AG09319 (cell line): ENCODE data around the gene CRYBA4.

ENCODE experiments used
- DNase-seq: peaks from one replicate; pipeline ENCODE4 v3.0.0-alpha.2; 2010; ENCODE audit warnings: low read depth; ENCODE audit errors: extremely low read depth
- TF ChIP-seq, protein P1 (sequence below): IDR thresholded peaks from 2 replicates; pipeline ENCODE4 v1.5.1; 2011; ENCODE audit warnings: low read depth, mild to moderate bottlenecking, inconsistent platforms, low read length, moderate library complexity

Gene CRYBA4

DNA sequence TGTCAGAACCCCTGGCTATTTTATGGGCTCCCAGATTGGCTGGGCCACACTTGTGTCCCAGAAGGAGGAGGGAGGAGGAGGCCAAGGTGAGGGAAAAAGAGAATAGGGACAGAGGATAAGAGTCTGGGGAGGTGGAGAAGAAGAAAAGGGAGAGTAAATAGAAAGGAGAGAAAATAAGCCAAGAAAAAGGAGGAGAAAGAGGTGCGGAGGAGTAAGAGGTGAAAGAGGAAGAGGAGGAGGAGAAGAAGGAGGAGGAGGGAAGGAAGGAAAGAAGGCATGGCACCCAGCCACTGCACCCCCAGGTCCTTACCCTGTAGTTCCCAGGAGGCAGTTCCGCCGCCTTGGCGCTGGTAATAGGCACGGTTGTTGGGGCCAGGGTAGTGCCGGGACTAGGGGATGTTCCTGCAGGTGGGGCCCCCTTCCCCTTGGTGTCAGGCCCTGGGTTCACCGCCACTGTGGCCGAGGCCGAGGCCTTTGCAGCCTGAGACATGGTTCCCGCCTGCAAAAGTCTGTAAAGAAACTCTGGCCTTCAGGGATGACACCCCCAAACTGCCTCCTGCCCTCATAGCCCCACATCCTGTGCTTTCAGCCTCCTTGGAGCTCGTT, 5.8 kb upstream of the CRYBA4 start:
- TF ChIP-seq, protein P1, sequence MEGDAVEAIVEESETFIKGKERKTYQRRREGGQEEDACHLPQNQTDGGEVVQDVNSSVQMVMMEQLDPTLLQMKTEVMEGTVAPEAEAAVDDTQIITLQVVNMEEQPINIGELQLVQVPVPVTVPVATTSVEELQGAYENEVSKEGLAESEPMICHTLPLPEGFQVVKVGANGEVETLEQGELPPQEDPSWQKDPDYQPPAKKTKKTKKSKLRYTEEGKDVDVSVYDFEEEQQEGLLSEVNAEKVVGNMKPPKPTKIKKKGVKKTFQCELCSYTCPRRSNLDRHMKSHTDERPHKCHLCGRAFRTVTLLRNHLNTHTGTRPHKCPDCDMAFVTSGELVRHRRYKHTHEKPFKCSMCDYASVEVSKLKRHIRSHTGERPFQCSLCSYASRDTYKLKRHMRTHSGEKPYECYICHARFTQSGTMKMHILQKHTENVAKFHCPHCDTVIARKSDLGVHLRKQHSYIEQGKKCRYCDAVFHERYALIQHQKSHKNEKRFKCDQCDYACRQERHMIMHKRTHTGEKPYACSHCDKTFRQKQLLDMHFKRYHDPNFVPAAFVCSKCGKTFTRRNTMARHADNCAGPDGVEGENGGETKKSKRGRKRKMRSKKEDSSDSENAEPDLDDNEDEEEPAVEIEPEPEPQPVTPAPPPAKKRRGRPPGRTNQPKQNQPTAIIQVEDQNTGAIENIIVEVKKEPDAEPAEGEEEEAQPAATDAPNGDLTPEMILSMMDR: no peak
- no peak for DNase-seq

DNA sequence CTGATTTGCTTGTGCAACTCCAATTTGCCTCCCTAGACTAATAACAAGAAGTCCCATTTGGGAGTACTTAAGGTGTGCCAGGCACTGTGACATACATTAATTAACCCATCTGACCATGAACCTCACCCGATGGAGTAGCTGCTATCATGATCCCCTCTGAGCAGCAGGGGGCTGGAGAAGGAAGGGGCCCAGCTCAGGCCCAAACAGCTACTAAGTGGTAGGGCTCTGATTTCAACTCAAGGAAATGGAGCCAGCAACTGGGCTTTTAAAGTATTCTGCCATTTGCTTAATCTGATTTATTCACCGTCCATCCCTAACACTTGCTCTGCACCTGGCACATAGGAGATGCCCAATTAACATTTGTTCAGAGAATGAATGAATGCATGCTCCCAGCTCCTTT, 5.1 kb upstream of the CRYBA4 start:
- no peak for DNase-seq
- TF ChIP-seq, protein P1: no peak

DNA sequence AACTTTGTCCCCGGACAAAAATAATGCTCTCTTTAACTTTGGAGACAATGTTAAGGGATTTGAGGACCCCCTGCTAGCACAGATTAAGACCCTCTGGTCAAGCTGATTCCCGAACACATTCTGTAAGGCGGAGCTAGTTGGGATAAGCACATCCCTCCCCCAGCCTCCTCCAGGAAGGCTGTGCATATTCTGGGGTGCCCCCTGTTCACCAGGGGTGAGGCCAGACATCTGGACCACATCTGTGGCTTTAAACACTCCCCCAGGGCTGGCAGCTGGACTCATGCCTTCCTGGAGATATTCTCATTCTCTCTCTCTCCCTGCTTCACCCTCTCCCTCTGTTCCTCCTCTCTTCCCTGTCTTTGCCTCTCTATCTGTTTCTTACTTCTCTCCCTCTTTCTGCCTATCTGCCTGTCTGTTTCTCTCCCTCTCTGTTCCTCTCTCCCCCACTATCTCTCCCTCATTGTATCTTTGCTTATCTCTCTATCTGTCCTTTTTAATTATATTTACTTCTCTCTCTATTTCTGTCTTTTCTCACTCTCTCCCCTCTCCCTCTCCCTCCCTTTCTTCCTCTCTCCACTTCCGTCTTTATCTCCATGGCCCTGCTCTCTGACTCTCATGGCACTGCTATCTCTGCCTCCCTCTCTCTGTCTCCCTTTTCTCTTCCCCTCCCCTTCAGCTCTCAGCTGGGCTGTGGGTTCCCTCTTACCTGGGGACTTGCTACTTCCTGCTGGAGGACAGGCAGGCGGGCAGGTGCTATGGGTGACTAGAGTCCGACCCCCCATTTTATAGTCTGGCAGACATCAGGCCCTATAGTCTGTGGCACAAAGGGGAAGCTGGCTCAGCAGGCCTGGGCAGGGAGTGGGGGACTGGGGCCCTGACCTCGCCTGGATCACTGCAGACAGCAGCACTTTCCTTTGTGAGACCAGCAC, 4.2 kb upstream of the CRYBA4 start, which contains the start of gene CRYBB1:
Gene CRYBB1, minus strand, starts transcription at position 757 of the 929 bp plus-strand sequence. CDS start 1,708 bp downstream, outside the sequence.
- TF ChIP-seq, protein P1: no peak
- DNase-seq: peak; percentile 5

DNA sequence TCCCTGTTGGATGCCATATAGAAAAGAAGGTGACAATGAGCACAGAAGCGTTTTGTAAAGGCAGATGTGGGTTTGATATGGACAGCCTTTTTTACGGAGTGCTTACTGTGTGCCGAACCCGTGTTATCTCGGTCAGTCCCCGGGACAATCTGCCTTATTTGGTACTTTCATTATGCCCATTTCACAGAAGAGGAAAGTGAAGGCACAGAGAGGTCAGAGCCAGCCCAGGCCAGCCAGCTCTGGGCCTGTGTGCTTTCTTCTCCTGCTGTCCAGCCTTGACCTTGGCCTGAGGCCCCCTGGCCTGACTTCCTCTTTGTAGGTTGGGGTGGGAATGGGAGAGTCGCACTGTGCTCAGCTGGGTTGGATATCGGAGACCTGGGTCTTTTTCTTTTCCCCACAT, 3.3 kb upstream of the CRYBA4 start:
- TF ChIP-seq, protein P1: no peak
- no peak for DNase-seq

- DNase-seq: no peak
- TF ChIP-seq, protein P1: no peak
Measured at GRCh38 chr22:26619510-26619909, 2.3 kb upstream of the CRYBA4 start.

DNA sequence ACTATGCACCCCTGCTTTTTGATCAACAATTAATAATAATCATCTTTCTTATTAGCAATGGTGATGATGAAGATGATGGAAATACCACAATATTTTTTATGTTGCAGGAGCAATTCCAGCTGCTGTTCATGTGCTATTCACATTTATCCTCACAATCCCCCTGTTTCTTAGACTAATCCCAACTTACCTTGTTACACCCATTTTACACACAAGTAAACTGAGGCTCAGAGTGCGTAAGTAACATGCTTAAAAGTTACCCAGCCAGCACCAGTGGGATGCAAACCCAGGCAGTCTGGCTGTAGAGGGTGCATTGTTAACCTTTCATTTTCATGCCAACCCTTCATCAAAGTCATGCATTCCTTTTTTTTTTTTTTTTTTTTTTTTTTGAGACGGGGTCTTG, 1.6 kb upstream of the CRYBA4 start:
- DNase-seq: no peak
- TF ChIP-seq, protein P1: no peak

GRCh38 chr22:26623984-26624383, 2.2 kb downstream of the CRYBA4 start:
- DNase-seq: no peak
- TF ChIP-seq, protein P1: no peak
